Activated naive CD4-positive, alpha-beta T cell treated with anti-CD3 and anti-CD28 coated beads, Interleukin-2, amount 10 ng/mL, durations not matched to agents 7 days and 5 days (primary cell): Measurements from ENCODE around the gene PTRH1.

ENCODE experiments used
- CTCF ChIA-PET: fragments of 350-600 bp; sonication (Branson Sonifier 250); formaldehyde crosslinking; loops from one replicate; lab custom pipeline; 2021; ENCODE audit warnings: antibody characterized with exemption; lab: Charles Lee
- DNase-seq: peaks from one replicate; pipeline ENCODE4 v3.0.0-alpha.2; 2020
- H3K27ac Mint-ChIP-seq: one replicate; pipeline ENCODE4 v1.8.0; 2021; ENCODE audit warnings: mild to moderate bottlenecking, moderate library complexity, mixed read lengths
- H3K27me3 Mint-ChIP-seq: one replicate; pipeline ENCODE4 v1.8.0; 2021; ENCODE audit warnings: mild to moderate bottlenecking, mixed read lengths
- H3K36me3 Mint-ChIP-seq: one replicate; pipeline ENCODE4 v1.8.0; 2021; ENCODE audit warnings: mixed read lengths
- H3K4me1 Mint-ChIP-seq: one replicate; pipeline ENCODE4 v1.8.0; 2021; ENCODE audit warnings: mixed read lengths
- H3K4me3 Mint-ChIP-seq: one replicate; pipeline ENCODE4 v1.8.0; 2021; ENCODE audit warnings: mild to moderate bottlenecking, moderate library complexity, mixed read lengths
- H3K9me3 Mint-ChIP-seq: one replicate; pipeline ENCODE4 v1.8.0; 2021; ENCODE audit warnings: mixed read lengths

The PTRH1 gene

GRCh38 chr9:127705577-127706379, 9.7 kb downstream of the PTRH1 start:
- no peak for DNase-seq
- no peak overlapping the region for H3K4me3 Mint-ChIP-seq
- H3K27ac Mint-ChIP-seq: no peak overlapping the region
- H3K4me1 Mint-ChIP-seq: peaks cover 20% of the 10 kb centered on the region
- H3K36me3 Mint-ChIP-seq: no peaks in the 10 kb centered on the region
- CTCF ChIA-PET: no interaction called here
- H3K9me3 Mint-ChIP-seq: peaks cover 3% of the 10 kb centered on the region
- peaks cover 20% of the 10 kb centered on the region for H3K27me3 Mint-ChIP-seq

- DNase-seq: no peak
- no peak overlapping the region for H3K27ac Mint-ChIP-seq
- no peaks in the 10 kb centered on the region for H3K36me3 Mint-ChIP-seq
- peaks cover 28% of the 10 kb centered on the region for H3K27me3 Mint-ChIP-seq
- H3K4me1 Mint-ChIP-seq: peaks cover 31% of the 10 kb centered on the region
- CTCF ChIA-PET: interaction anchor here (0.9 kb wide), 1 partner anchor 113 kb away, joined by 4 read pairs; no protein-coding TSS in a partner anchor
- H3K4me3 Mint-ChIP-seq: no peak overlapping the region
- H3K9me3 Mint-ChIP-seq: no peaks in the 10 kb centered on the region
Measured at GRCh38 chr9:127703289-127703946, 12.0 kb downstream of the PTRH1 start.

- peaks cover 22% of the 10 kb centered on the region for H3K4me1 Mint-ChIP-seq
- no peaks in the 10 kb centered on the region for H3K36me3 Mint-ChIP-seq
- no peak overlapping the region for H3K4me3 Mint-ChIP-seq
- DNase-seq: no peak
- peak overlapping the region; percentile 45 for H3K27ac Mint-ChIP-seq
- H3K9me3 Mint-ChIP-seq: no peaks in the 10 kb centered on the region
- peaks cover 26% of the 10 kb centered on the region for H3K27me3 Mint-ChIP-seq
- CTCF ChIA-PET: interaction anchor here (0.6 to 0.9 kb wide), 2 partner anchors 11 to 32 kb away, joined by 3 read pairs; no protein-coding TSS in a partner anchor
Measured at GRCh38 chr9:127700594-127701255, 14.7 kb downstream of the PTRH1 start.

- no peak for DNase-seq
- H3K4me3 Mint-ChIP-seq: no peak overlapping the region
- peaks cover 22% of the 10 kb centered on the region for H3K4me1 Mint-ChIP-seq
- CTCF ChIA-PET: interaction anchor here (0.9 kb wide), 1 partner anchor 12 kb away, joined by 3 read pairs; no protein-coding TSS in a partner anchor
- no peaks in the 10 kb centered on the region for H3K36me3 Mint-ChIP-seq
- H3K27me3 Mint-ChIP-seq: peaks cover 23% of the 10 kb centered on the region
- peak overlapping the region; percentile 45 for H3K27ac Mint-ChIP-seq
- no peaks in the 10 kb centered on the region for H3K9me3 Mint-ChIP-seq
Measured at GRCh38 chr9:127700140-127700539, 15.3 kb downstream of the PTRH1 start.

GRCh38 chr9:127698985-127699670, 16.3 kb downstream of the PTRH1 start:
- Mint-ChIP-seq H3K36me3 (no peaks in the 10 kb centered on the region), H3K9me3 (no peaks in the 10 kb centered on the region), H3K4me3 (peak overlapping the region; percentile 52), H3K27ac (peak overlapping the region; percentile 64), H3K4me1 (peaks cover 22% of the 10 kb centered on the region), H3K27me3 (peaks cover 20% of the 10 kb centered on the region)
- CTCF ChIA-PET: no interaction called here
- peak; percentile 90 for DNase-seq

GRCh38 chr9:127698386-127698785, 17.1 kb downstream of the PTRH1 start:
- CTCF ChIA-PET: no interaction called here
- no peak overlapping the region for H3K4me3 Mint-ChIP-seq
- DNase-seq: no peak
- peaks cover 22% of the 10 kb centered on the region for H3K4me1 Mint-ChIP-seq
- H3K27ac Mint-ChIP-seq: no peak overlapping the region
- H3K36me3 Mint-ChIP-seq: no peaks in the 10 kb centered on the region
- no peaks in the 10 kb centered on the region for H3K9me3 Mint-ChIP-seq
- H3K27me3 Mint-ChIP-seq: peaks cover 15% of the 10 kb centered on the region

GRCh38 chr9:127697575-127697974, 17.9 kb downstream of the PTRH1 start:
- Mint-ChIP-seq H3K9me3 (no peaks in the 10 kb centered on the region), H3K36me3 (no peaks in the 10 kb centered on the region), H3K4me1 (peaks cover 20% of the 10 kb centered on the region), H3K4me3 (no peak overlapping the region), H3K27me3 (peaks cover 11% of the 10 kb centered on the region), H3K27ac (no peak overlapping the region)
- no peak for DNase-seq
- CTCF ChIA-PET: no interaction called here

- no peaks in the 10 kb centered on the region for H3K9me3 Mint-ChIP-seq
- peaks cover 11% of the 10 kb centered on the region for H3K4me1 Mint-ChIP-seq
- no peak overlapping the region for H3K4me3 Mint-ChIP-seq
- no peak for DNase-seq
- no peaks in the 10 kb centered on the region for H3K36me3 Mint-ChIP-seq
- H3K27me3 Mint-ChIP-seq: peaks cover 10% of the 10 kb centered on the region
- CTCF ChIA-PET: no interaction called here
- H3K27ac Mint-ChIP-seq: no peak overlapping the region
Measured at GRCh38 chr9:127694890-127695720, 20.4 kb downstream of the PTRH1 start.

GRCh38 chr9:127693697-127694096, 21.8 kb downstream of the PTRH1 start:
- no peaks in the 10 kb centered on the region for H3K4me1 Mint-ChIP-seq
- H3K4me3 Mint-ChIP-seq: no peak overlapping the region
- CTCF ChIA-PET: interaction anchor here (0.9 kb wide), 1 partner anchor 103 kb away, joined by 3 read pairs; no protein-coding TSS in a partner anchor
- H3K36me3 Mint-ChIP-seq: no peaks in the 10 kb centered on the region
- no peaks in the 10 kb centered on the region for H3K9me3 Mint-ChIP-seq
- no peaks in the 10 kb centered on the region for H3K27me3 Mint-ChIP-seq
- no peak overlapping the region for H3K27ac Mint-ChIP-seq
- DNase-seq: no peak

GRCh38 chr9:127693143-127693542, 22.3 kb downstream of the PTRH1 start:
- Mint-ChIP-seq H3K4me1 (no peaks in the 10 kb centered on the region), H3K4me3 (no peak overlapping the region), H3K27ac (no peak overlapping the region), H3K27me3 (no peaks in the 10 kb centered on the region), H3K36me3 (no peaks in the 10 kb centered on the region), H3K9me3 (no peaks in the 10 kb centered on the region)
- CTCF ChIA-PET: interaction anchor here (0.9 kb wide), 1 partner anchor 103 kb away, joined by 3 read pairs; no protein-coding TSS in a partner anchor
- no peak for DNase-seq

- Mint-ChIP-seq H3K4me3 (no peak overlapping the region), H3K27me3 (no peaks in the 10 kb centered on the region), H3K4me1 (no peaks in the 10 kb centered on the region), H3K27ac (no peak overlapping the region), H3K9me3 (no peaks in the 10 kb centered on the region), H3K36me3 (no peaks in the 10 kb centered on the region)
- CTCF ChIA-PET: no interaction called here
- DNase-seq: no peak
Measured at GRCh38 chr9:127692071-127692470, 23.4 kb downstream of the PTRH1 start.

- CTCF ChIA-PET: no interaction called here
- H3K36me3 Mint-ChIP-seq: no peaks in the 10 kb centered on the region
- DNase-seq: no peak
- H3K27ac Mint-ChIP-seq: no peak overlapping the region
- no peak overlapping the region for H3K4me3 Mint-ChIP-seq
- H3K27me3 Mint-ChIP-seq: no peaks in the 10 kb centered on the region
- H3K9me3 Mint-ChIP-seq: no peaks in the 10 kb centered on the region
- H3K4me1 Mint-ChIP-seq: no peaks in the 10 kb centered on the region
Measured at GRCh38 chr9:127690735-127691134, 24.7 kb downstream of the PTRH1 start.

GRCh38 chr9:127689329-127690000, 26.0 kb downstream of the PTRH1 start:
- no peaks in the 10 kb centered on the region for H3K27me3 Mint-ChIP-seq
- no peak overlapping the region for H3K27ac Mint-ChIP-seq
- no peak for DNase-seq
- no peaks in the 10 kb centered on the region for H3K36me3 Mint-ChIP-seq
- CTCF ChIA-PET: no interaction called here
- no peaks in the 10 kb centered on the region for H3K9me3 Mint-ChIP-seq
- H3K4me3 Mint-ChIP-seq: no peak overlapping the region
- H3K4me1 Mint-ChIP-seq: no peaks in the 10 kb centered on the region
